ENCODE results near the gene BRD4.

BRD4 gene

DNA sequence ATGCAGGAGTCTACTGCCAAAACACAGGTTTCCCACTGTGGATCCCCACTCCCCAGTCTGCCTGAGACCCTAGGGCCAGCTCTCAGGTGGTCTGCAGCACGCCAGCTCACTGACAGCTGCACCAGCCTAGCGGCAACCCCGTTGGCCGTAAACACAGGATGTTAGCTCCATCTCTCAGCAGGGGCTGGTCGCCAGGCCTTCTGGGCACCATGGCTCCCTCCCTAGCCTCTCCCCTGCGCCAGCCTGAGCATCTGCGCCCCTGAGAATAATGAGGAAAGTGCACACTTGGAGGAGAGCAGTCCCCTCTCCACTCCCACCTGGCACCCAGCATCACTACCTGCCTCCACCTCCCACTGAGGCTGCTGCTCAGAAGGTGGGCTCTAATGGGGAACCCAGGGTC, 79.3 kb downstream of the BRD4 start:
- DNase-seq (ENCODE audit: low read depth): no peak
- no peak overlapping the region for H3K4me3 ChIP-seq (ENCODE audit: control insufficient read depth, low read depth, low read length)
- TF ChIP-seq, protein P1, sequence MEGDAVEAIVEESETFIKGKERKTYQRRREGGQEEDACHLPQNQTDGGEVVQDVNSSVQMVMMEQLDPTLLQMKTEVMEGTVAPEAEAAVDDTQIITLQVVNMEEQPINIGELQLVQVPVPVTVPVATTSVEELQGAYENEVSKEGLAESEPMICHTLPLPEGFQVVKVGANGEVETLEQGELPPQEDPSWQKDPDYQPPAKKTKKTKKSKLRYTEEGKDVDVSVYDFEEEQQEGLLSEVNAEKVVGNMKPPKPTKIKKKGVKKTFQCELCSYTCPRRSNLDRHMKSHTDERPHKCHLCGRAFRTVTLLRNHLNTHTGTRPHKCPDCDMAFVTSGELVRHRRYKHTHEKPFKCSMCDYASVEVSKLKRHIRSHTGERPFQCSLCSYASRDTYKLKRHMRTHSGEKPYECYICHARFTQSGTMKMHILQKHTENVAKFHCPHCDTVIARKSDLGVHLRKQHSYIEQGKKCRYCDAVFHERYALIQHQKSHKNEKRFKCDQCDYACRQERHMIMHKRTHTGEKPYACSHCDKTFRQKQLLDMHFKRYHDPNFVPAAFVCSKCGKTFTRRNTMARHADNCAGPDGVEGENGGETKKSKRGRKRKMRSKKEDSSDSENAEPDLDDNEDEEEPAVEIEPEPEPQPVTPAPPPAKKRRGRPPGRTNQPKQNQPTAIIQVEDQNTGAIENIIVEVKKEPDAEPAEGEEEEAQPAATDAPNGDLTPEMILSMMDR (IDR thresholded peaks at IDR 0.05; ENCODE audit: control insufficient read depth, insufficient read depth, low read depth, low read length, missing control alignments): no peak

DNA sequence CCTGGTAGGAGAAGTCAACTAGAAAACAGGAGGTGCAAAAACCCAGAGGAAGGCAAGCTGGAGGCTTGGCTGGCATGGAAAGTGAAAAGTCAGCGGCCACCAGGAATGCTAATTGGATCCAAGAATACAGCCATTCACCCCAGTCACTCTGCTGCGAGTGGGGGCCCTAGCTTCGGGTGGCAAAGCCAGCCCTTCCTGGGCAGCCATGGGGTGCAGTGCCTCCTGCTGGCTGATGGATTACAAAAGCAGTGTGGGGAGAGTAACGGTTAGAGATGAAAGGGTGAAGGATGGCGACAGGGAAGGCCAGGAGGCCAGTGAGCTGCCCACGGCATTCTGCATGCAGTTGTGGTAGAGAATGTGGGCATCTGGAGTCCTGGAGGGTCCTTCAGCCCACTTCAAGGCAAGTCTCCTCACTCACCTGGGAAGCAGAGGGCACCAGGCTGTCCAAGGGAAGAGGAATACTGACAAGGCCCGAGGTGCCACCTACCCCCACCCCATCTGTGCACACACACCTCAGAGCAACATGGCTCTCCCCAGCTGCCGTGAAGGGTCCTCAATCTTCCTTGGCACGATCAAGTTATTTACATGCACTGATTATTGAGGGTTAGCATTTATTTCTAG, 79.8 kb downstream of the BRD4 start:
- DNase-seq (ENCODE audit: low read depth): no peak
- no peak overlapping the region for H3K4me3 ChIP-seq (ENCODE audit: control insufficient read depth, low read depth, low read length)
- TF ChIP-seq, protein P1 (IDR thresholded peaks at IDR 0.05; ENCODE audit: control insufficient read depth, insufficient read depth, low read depth, low read length, missing control alignments): peak; percentile 68

DNA sequence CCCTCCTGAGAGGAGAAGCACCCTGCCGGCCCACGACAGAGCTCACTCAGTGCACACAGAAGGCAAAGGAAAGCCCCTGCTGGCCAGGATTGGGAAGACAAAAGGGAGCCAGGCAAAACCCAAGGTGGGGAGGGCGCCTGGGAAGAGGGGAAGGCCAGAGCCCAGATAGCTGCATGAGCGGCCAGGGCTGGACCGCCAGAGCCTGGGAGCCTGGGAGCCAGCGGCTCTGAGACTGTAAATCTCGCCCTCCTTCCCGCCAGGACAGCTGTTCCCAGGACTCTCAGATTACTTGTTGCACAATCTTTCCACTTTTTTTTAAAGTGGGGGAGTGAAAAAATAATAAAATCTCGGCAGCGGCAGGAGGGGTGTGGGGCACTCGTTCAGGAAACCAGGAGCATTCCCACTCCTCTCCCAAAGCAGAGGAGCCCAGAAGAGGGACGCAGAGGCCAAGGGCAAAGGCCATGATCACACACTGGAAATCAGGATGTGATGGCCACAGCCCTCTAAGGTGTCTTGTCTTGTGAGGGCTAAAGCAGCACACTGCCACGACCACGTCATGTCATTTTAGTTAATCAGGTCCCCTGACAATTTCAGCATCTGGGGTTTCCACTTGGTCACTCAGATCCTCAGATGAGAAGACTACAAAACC, 80.5 kb downstream of the BRD4 start:
- TF ChIP-seq, protein P1 (IDR thresholded peaks at IDR 0.05; ENCODE audit: control insufficient read depth, insufficient read depth, low read depth, low read length, missing control alignments): peak; percentile 74
- H3K4me3 ChIP-seq (ENCODE audit: control insufficient read depth, low read depth, low read length): no peak overlapping the region
- peak; percentile 95 for DNase-seq (ENCODE audit: low read depth)

DNA sequence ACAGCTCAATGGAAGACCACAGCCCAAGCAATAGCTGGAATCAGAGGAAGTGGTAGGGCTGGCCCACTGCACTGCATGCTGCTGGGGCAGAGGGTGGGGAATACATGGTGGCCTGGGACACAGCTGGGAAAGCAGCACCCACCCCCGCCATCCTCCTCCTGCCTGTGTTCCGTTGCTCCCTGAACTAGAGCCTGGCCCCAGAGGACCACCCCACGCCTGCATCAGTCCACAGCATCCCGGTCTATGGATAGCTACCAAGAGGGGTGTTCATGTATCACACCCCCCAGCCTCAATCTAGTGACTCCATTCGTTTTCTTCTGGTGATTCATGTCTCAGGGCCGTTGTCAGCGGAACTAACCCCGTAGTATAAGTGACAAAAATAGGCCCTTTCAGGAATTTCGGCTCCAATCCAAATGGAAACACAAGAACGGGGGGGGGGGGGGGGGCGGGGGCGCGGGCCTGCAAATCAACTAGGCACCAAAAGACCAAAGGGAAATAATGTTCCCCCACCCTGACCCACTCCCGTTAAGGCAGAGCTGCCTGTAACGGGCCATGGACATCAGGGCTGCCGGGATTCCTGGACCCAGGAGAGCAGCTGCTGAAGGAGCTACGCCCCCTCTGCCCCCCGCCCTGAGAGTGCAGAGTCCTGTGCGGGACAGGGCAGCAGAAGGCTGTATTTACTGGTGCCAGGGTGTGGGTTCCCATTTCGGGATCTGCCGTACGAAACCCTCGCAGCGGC, 81.2 kb downstream of the BRD4 start:
- DNase-seq (ENCODE audit: low read depth): no peak
- peak overlapping the region; percentile 4 for H3K4me3 ChIP-seq (ENCODE audit: control insufficient read depth, low read depth, low read length)
- TF ChIP-seq, protein P1 (IDR thresholded peaks at IDR 0.05; ENCODE audit: control insufficient read depth, insufficient read depth, low read depth, low read length, missing control alignments): no peak

DNA sequence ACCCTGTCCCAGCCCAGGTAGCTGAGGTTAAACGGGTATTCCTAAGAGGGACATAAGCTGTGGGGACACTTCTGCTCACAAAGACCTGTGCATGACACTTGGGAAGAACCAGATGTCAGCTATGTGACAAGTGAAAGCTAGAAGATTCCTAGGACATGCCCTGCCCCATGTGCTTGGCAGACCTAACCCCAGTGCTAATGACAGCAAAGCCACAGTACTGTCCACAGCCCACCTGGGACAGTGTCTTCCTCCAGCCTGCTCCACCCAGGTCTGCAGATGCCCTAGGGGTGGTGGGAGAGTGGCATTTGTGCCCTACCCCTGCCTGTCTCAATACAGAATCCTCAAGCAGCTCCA, 81.7 kb downstream of the BRD4 start:
- H3K4me3 ChIP-seq (ENCODE audit: control insufficient read depth, low read depth, low read length): peak overlapping the region; percentile 4; the same call in 1 of the 2 replicates
- TF ChIP-seq, protein P1 (IDR thresholded peaks at IDR 0.05; ENCODE audit: control insufficient read depth, insufficient read depth, low read depth, low read length, missing control alignments): no peak
- no peak for DNase-seq (ENCODE audit: low read depth)

DNA sequence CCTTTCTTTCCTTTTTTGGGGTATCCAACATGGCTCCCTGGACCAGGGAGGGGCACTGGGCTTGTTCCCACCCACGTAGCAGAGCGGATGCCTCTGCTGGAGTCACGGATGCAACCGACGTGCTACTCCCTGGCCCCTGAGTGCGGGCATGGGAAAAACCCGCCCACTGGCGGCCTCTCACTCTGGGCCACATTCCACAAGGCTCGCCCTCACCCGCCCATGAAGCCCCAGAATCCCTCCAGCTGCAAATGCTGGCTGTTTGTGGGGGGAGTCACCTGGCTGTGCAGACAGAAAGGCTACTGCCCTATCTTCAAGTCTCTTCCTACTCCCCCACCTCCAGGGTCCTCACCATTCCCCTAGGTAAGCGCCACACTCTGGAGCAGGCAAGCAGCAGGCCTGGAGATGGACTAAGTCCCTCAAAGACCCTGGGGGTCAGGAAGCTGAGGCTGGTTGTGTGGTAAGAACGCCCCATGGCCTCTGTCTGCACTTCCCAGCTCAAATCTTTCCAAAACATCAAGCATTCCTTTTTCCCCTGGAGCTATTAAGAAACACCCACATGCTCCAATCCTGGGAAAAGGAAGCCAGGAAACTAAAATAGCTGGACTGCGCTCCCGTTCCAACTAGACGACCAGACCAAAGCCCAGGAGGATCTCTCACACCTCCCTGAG, 82.2 kb downstream of the BRD4 start:
- peak; percentile 85 for DNase-seq (ENCODE audit: low read depth)
- H3K4me3 ChIP-seq (ENCODE audit: control insufficient read depth, low read depth, low read length): no peak overlapping the region; the same call in 1 of the 2 replicates
- TF ChIP-seq, protein P1 (IDR thresholded peaks at IDR 0.05; ENCODE audit: control insufficient read depth, insufficient read depth, low read depth, low read length, missing control alignments): no peak

Data from AG09309 (cell line).